SJSA1 (cell line): ENCODE results near the gene RAB8B. TPM values are rescaled to one million over a fixed set of nuclear protein-coding genes. Genes with fewer than 3 reads are reported as not detected.
A peak's percentile ranks its signal among the peaks of the same experiment; 100 is the strongest.

Experiments used
- DNase-seq, 2 experiments: peaks; one replicate each; pipeline ENCODE4 v3.0.0-alpha.2; 2015 to 2020; ENCODE audit warnings: low spot score in 2 of 2, low read depth in 1 of 2
- H3K27ac ChIP-seq: fragments of 250-450 bp; sonication (Bioruptor Pico); 2 replicates; pipeline ENCODE4 v1.5.1; 2020; ENCODE audit warnings: mild to moderate bottlenecking, moderate library complexity
- H3K27me3 ChIP-seq: fragments of 250-450 bp; sonication (Bioruptor Pico); replicated peaks from 2 replicates; pipeline ENCODE4 v1.5.1; 2020; ENCODE audit warnings: mild to moderate bottlenecking, moderate library complexity
- H3K36me3 ChIP-seq: fragments of 250-450 bp; sonication (Bioruptor Pico); 2 replicates; pipeline ENCODE4 v1.5.1; 2020; ENCODE audit warnings: mild to moderate bottlenecking
- H3K4me1 ChIP-seq: fragments of 250-450 bp; sonication (Bioruptor Pico); replicated peaks from 2 replicates; pipeline ENCODE4 v1.6.1; 2021; ENCODE audit warnings: mild to moderate bottlenecking
- H3K4me3 ChIP-seq: fragments of 250-450 bp; sonication (Bioruptor Pico); 2 replicates; pipeline ENCODE4 v1.5.1; 2020; ENCODE audit warnings: mild to moderate bottlenecking
- H3K9me3 ChIP-seq: fragments of 250-450 bp; sonication (Bioruptor Pico); replicated peaks from 2 replicates; pipeline ENCODE4 v1.5.1; 2020; ENCODE audit warnings: mild to moderate bottlenecking
- total RNA-seq: library from RNA; depleted of rRNA; stranded (reverse); fragments of >200 nt; shearing (Covaris generic); gene quantifications from 2 replicates; pipeline ENCODE4 v1.2.3, GENCODE V29; 2014

The RAB8B gene
- total RNA-seq, 1 experiment from 2014 or later, result 75.1 TPM

DNA sequence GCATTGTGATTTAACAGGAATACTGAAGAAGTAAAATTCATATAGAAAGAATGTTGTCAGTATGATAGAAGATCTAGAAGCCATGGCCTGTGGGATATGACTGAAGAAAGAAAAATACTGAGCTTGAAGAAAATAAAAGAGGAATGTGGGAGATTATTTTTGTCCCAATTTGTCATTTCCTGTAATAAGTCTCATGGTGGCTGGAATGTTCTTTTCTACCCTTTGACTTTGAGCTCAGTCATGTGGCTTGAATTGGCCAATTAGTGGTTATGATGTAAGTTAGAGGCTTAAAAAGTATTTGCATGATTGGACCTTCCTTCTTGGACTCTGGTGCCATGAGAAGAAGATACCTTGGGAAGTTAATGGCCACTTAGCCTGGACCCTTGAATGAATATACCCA, 102.1 kb downstream of the RAB8B start:
- Histone ChIP-seq H3K4me3 (no peak overlapping the region), H3K27me3 (no peaks in the 10 kb centered on the region), H3K36me3 (peaks cover 23% of the 10 kb centered on the region), H3K27ac (peak overlapping the region; percentile 82), H3K4me1 (peaks cover 22% of the 10 kb centered on the region), H3K9me3 (no peaks in the 10 kb centered on the region)
- peak in 1 of 2 experiments; percentile 78 for DNase-seq

DNA sequence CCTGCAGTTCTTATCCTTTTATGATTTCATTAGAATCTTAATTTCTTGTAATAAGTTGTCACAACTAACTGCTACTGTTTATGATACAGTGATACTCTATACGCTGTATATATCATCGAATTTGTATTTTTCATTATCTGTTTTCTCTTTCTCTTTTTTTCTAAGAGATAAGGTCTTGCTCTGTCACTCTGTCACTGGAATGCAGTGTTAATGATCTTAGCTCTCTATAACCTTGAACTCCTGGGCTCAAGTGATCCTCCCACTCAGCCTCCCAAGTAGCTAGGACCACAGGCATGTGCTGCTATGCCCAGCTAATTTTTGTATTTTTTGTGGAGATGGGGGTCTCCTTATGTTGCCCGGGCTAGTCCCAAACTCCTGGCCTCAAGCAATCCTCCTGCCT, 102.8 kb downstream of the RAB8B start:
- peaks cover 25% of the 10 kb centered on the region for H3K36me3 ChIP-seq
- no peaks in the 10 kb centered on the region for H3K9me3 ChIP-seq
- H3K27ac ChIP-seq, result peak overlapping the region; percentile 82
- no peak for DNase-seq
- H3K27me3 ChIP-seq, result no peaks in the 10 kb centered on the region
- H3K4me1 ChIP-seq, result peaks cover 22% of the 10 kb centered on the region
- no peak overlapping the region for H3K4me3 ChIP-seq

DNA sequence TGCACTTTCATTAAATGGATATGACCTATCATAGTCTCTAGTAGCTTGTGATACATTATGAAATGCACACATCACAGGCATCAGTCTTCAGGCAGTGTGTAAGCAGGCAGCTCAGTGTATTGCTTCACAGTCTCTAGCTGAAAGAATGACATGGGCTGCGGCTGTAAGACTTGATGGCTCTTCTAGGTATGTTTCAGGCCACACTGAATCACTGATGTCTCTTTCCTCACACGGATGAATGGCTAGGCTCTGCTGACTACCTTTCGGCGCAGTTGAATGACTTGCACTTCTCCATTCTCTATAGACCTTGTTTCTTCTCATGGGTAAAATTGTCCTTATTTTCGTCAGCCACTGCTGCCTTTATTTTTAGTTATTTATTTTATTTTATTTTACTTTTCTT, 103.4 kb downstream of the RAB8B start:
- peaks cover 22% of the 10 kb centered on the region for H3K4me1 ChIP-seq
- DNase-seq, result no peak
- no peaks in the 10 kb centered on the region for H3K27me3 ChIP-seq
- peaks cover 30% of the 10 kb centered on the region for H3K36me3 ChIP-seq
- H3K27ac ChIP-seq, result no peak overlapping the region
- H3K9me3 ChIP-seq, result no peaks in the 10 kb centered on the region
- H3K4me3 ChIP-seq, result no peak overlapping the region

DNA sequence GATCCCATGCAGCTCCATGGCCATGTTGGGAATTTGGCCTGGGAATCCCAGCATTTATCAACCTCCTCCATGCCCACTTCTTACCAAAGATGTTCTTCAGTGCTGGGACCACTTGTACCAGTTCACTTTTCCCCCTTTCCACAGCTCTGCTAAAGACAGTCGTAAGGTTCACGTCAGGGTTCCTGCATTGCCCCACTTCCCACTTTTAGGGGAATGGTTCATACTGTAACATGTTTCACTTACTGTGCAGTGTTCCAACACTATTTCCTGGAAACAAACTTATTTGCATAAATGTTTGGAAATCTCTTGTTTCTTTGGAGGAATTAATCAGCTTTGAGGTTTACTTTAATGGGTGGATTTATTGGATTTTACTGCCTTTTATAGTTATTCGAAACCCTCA, 105.0 kb downstream of the RAB8B start:
- H3K27me3 ChIP-seq, result no peaks in the 10 kb centered on the region
- peaks cover 22% of the 10 kb centered on the region for H3K4me1 ChIP-seq
- no peak overlapping the region for H3K27ac ChIP-seq
- no peak overlapping the region for H3K4me3 ChIP-seq
- no peaks in the 10 kb centered on the region for H3K9me3 ChIP-seq
- H3K36me3 ChIP-seq, result peaks cover 29% of the 10 kb centered on the region
- no peak for DNase-seq

- Histone ChIP-seq H3K27me3 (no peaks in the 10 kb centered on the region), H3K9me3 (no peaks in the 10 kb centered on the region), H3K4me1 (peaks cover 22% of the 10 kb centered on the region), H3K36me3 (peaks cover 29% of the 10 kb centered on the region), H3K4me3 (no peak overlapping the region), H3K27ac (no peak overlapping the region)
- no peak for DNase-seq
Measured at GRCh38 chr15:63295341-63295740, 105.9 kb downstream of the RAB8B start.

DNA sequence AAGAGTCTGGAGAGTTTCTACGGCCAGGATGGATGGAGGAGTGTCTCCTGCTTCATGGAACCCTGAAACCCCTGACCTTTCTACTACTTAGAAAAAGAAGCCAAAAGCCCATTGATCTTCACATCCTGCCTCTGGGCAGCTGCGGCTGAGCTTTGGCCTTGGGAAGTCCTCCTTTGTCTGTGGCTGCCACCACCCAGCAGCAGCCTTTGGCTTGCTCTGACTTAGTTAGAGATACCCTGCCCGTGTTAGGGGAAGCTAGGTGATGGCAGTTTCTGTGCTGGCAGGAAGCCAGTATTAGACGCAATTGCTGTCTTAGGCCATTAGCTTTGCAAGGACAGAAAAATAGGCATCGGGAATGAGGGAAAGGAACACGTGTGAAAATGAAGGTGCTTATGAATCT, 106.8 kb downstream of the RAB8B start:
- H3K27ac ChIP-seq, result no peak overlapping the region
- no peak overlapping the region for H3K4me3 ChIP-seq
- no peaks in the 10 kb centered on the region for H3K27me3 ChIP-seq
- H3K9me3 ChIP-seq, result no peaks in the 10 kb centered on the region
- peaks cover 24% of the 10 kb centered on the region for H3K36me3 ChIP-seq
- peaks cover 13% of the 10 kb centered on the region for H3K4me1 ChIP-seq
- DNase-seq, result no peak

DNA sequence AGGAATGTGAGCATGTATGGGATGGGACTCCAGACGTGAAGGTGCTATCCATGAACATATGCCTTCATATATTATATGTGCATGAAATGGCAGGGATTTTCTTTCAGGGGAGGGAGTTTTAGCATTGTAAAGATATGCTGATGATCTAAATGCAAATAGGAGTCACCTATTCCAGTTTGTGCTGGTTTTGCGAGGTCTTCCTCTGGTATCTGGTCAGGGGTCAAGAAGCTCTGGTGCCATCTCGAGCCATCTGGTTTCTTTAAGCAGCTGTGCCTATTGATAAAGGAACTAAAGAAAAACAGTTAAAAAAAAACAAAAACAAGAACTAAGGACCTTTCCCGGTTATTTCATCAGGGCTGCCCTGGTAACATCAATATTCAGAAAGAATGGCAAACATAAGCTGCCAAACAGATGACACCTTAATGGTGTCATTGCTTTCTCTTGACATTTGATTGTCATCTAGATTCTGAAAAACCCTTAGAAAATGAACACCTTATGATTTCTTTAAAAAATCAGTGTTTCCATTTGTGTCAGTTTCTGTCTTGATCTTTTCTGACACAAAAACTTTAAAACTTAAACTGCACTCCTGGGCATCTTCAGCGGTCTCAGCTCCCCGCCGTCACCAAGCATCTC, 110.7 kb downstream of the RAB8B start:
- Histone ChIP-seq H3K4me3 (no peak overlapping the region), H3K36me3 (peaks cover 40% of the 10 kb centered on the region), H3K27me3 (no peaks in the 10 kb centered on the region), H3K27ac (no peak overlapping the region), H3K9me3 (no peaks in the 10 kb centered on the region), H3K4me1 (no peaks in the 10 kb centered on the region)
- no peak for DNase-seq

DNA sequence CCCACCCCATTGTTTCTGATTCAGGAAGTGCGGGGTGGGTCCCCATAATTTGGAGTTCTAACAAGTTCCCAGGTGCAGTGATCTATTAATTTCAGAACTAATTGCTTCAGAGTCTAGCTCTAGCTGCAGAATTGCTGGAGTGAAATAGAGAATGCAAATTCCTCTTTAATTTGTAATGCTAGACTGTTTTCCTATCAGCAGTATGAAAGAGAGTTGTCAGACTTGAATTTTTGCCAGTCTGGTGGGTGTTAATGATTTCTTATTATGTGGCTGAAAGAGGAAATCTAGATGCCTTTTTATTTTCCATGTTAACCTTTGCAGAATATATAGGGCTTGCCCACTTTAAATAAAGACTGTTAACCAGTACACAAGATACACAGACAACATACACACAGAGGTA, 111.7 kb downstream of the RAB8B start:
- H3K4me1 ChIP-seq, result no peaks in the 10 kb centered on the region
- no peak for DNase-seq
- H3K36me3 ChIP-seq, result peaks cover 50% of the 10 kb centered on the region
- no peaks in the 10 kb centered on the region for H3K9me3 ChIP-seq
- no peaks in the 10 kb centered on the region for H3K27me3 ChIP-seq
- no peak overlapping the region for H3K27ac ChIP-seq
- no peak overlapping the region for H3K4me3 ChIP-seq

- H3K9me3 ChIP-seq, result no peaks in the 10 kb centered on the region
- peaks cover 45% of the 10 kb centered on the region for H3K36me3 ChIP-seq
- no peak overlapping the region for H3K4me3 ChIP-seq
- no peaks in the 10 kb centered on the region for H3K4me1 ChIP-seq
- H3K27ac ChIP-seq, result no peak overlapping the region
- H3K27me3 ChIP-seq, result no peaks in the 10 kb centered on the region
- no peak for DNase-seq
Measured at GRCh38 chr15:63305260-63305659, 115.9 kb downstream of the RAB8B start.

GRCh38 chr15:63306492-63307073, 117.2 kb downstream of the RAB8B start:
- no peaks in the 10 kb centered on the region for H3K27me3 ChIP-seq
- no peaks in the 10 kb centered on the region for H3K4me1 ChIP-seq
- no peak for DNase-seq
- peaks cover 45% of the 10 kb centered on the region for H3K36me3 ChIP-seq
- H3K27ac ChIP-seq, result no peak overlapping the region
- H3K9me3 ChIP-seq, result no peaks in the 10 kb centered on the region
- no peak overlapping the region for H3K4me3 ChIP-seq

DNA sequence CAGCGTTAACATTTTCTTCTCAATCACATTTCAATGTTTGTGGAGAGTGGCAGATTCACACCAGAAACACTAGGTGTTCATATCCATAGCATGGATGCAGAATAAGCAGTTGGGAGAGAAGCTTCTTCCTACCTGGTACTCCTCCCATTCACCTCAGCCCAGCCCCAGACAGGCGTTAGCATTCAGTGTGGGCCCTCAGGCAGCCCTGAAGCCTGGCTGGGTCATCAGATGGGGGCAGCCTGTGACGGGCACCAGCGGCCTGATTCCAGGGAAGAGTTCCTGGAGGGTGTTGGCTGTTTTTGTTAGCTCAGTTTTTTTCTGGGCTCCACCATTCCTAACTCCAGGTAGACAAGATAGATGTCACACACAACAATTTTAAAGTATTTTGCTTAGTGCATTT, 119.1 kb downstream of the RAB8B start:
- H3K4me3 ChIP-seq, result no peak overlapping the region
- H3K4me1 ChIP-seq, result no peaks in the 10 kb centered on the region
- H3K27me3 ChIP-seq, result no peaks in the 10 kb centered on the region
- DNase-seq, result no peak
- no peaks in the 10 kb centered on the region for H3K9me3 ChIP-seq
- no peak overlapping the region for H3K27ac ChIP-seq
- peaks cover 29% of the 10 kb centered on the region for H3K36me3 ChIP-seq

DNA sequence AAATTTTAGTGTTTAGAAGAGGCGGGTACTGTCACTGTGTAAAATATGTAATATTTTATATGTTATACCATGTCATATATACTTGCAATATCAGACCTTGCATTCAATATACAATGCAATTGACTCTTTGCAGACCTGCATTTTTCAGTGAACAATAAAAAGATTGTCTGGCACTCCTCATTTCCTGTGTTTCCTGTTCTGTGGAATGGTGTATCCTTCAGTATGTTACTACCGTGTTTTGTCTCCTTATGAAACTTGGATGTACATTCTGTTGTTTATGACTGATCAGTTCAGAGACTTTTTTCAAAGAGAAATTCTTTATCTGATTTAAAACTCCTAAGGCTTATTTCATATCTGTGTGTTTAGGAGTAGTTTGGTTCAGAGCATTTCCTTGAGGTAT, 119.5 kb downstream of the RAB8B start:
- Histone ChIP-seq H3K27me3 (no peaks in the 10 kb centered on the region), H3K27ac (no peak overlapping the region), H3K36me3 (peaks cover 24% of the 10 kb centered on the region), H3K4me1 (no peaks in the 10 kb centered on the region), H3K9me3 (no peaks in the 10 kb centered on the region), H3K4me3 (no peak overlapping the region)
- no peak for DNase-seq

DNA sequence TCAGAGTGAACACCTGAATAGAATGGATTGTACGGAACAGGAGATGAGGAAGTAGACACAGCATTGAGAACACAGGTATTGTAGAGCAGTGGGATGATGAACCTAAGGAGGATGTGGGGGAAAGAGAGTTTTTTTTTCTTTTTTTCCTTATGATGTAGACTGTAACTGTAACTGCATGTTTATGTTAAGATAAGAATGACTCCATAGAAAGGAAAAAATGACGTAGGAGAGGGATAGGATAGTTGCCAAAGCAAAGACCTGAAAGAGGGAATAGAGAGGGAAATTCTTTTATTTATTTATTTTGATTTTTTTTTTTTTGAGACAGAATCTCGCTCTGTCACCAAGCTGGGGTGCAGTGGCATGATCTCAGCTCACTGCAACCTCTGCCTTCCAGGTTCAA, 121.2 kb downstream of the RAB8B start:
- no peaks in the 10 kb centered on the region for H3K9me3 ChIP-seq
- peaks cover 11% of the 10 kb centered on the region for H3K36me3 ChIP-seq
- no peaks in the 10 kb centered on the region for H3K27me3 ChIP-seq
- no peak overlapping the region for H3K4me3 ChIP-seq
- H3K27ac ChIP-seq, result no peak overlapping the region
- no peaks in the 10 kb centered on the region for H3K4me1 ChIP-seq
- no peak for DNase-seq

- no peaks in the 10 kb centered on the region for H3K36me3 ChIP-seq
- no peak for DNase-seq
Measured at GRCh38 chr15:63312286-63312685, 122.9 kb downstream of the RAB8B start.

DNA sequence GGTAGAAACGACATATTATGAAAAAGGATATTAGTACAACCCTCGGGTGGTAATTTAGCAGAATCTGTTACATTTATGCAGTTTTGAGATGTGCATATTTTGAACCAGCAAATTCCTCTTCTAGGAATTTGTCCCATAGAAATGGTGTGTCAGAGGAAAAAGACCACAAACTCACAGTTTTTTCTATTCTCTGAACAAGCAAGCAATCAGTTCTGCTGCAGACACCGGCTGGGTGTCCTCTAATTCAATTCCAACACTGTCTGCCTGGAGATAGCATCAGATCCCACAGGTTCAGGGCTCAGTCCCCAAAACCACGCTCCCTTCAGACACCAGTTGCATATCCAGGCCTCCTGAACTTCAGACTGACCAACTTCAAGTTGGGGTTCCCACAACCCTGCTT, 124.4 kb downstream of the RAB8B start:
- Histone ChIP-seq H3K27ac (no peak overlapping the region), H3K27me3 (no peaks in the 10 kb centered on the region), H3K9me3 (no peaks in the 10 kb centered on the region), H3K36me3 (no peaks in the 10 kb centered on the region), H3K4me1 (no peaks in the 10 kb centered on the region), H3K4me3 (no peak overlapping the region)
- no peak for DNase-seq

More at GRCh38 chr15:63312286-63312685, 122.9 kb downstream of the RAB8B start:
- no peaks in the 10 kb centered on the region for H3K9me3 ChIP-seq
- no peaks in the 10 kb centered on the region for H3K27me3 ChIP-seq
- no peak overlapping the region for H3K4me3 ChIP-seq
- H3K27ac ChIP-seq, result no peak overlapping the region
- H3K4me1 ChIP-seq, result no peaks in the 10 kb centered on the region
